Measurements from ENCODE around the gene RUSF1. TPM values are rescaled to one million over a fixed set of nuclear protein-coding genes. Genes with fewer than 3 reads are reported as not detected.
A peak's percentile ranks its signal among the peaks of the same experiment; 100 is the strongest.

RUSF1 gene
- total and polyA plus RNA-seq, 7 experiments from 2014 or later: 22.8 to 118 (median 66.6) TPM

DNA sequence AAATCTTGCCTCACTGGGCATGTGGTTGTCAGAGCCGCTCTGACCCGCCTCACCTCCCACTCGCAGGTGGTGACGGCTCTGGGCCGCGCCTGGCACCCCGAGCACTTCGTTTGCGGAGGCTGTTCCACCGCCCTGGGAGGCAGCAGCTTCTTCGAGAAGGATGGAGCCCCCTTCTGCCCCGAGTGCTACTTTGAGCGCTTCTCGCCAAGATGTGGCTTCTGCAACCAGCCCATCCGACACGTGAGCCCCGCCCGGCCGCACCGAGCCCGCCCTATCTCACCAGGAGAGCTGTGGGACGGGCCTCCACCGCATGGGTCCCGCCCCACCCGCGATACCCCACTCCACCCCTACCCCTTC lies 32.3 kb downstream of the RUSF1 start:
- Mint-ChIP-seq H3K4me3 (peak overlapping the region; percentile 75 to 91 (median 84)), H3K9me3 (no peaks in the 10 kb centered on the region), H3K27ac (peak overlapping the region in 5 of 9 donors; percentile 62 to 83 (median 81)), H3K27me3 (peaks cover 0 to 69% (median 14%) of the 10 kb centered on the region in 5 donors), H3K36me3 (no peaks in the 10 kb centered on the region), H3K4me1 (peaks cover 8 to 32% (median 22%) of the 10 kb centered on the region in 7 donors)
- ChIA-PET POLR2A (interaction anchor here (1.0 to 7.8 kb wide), 7 partner anchors 12 to 402 kb away, joined by 3 to 69 read pairs (median 5); partner anchors contain the start of genes ARMC5, RUSF1, ZNF646 and ZNF668), CTCF (interaction anchor here (3.2 kb wide), 1 partner anchor 15 kb away, joined by 17 read pairs; no protein-coding TSS in a partner anchor)
- H3K27ac ChIP-seq (ENCODE audit: low read depth, low read length): no peak overlapping the region
- H3K27me3 ChIP-seq (ENCODE audit: control insufficient read depth in 2 of 2, insufficient read depth in 2 of 2, low read length in 2 of 2): no peaks in the 10 kb centered on the region
- no peaks in the 10 kb centered on the region for H3K9me3 ChIP-seq (ENCODE audit: control insufficient read depth in 2 of 3, low read length in 3 of 3)
- ATAC-seq: no peak
- no peaks in the 10 kb centered on the region for H3K36me3 ChIP-seq (ENCODE audit: control insufficient read depth in 2 of 3, insufficient read depth in 3 of 3, low read length in 3 of 3)
- intact Hi-C loops (cut with micrococcal nuclease): loop anchor here (1.0 to 5.0 kb wide), 2 partner anchors 17 to 236 kb away; partner anchors contain the start of gene ARMC5 (in 1 of the 2)
- peaks cover 4 to 6% of the 10 kb centered on the region in 2 donors for H3K4me1 ChIP-seq (ENCODE audit: control insufficient read depth in 2 of 2, insufficient read depth in 2 of 2, low read length in 2 of 2)
- H3K4me3 ChIP-seq (ENCODE audit: low read length): peak overlapping the region; percentile 65
- DNase-seq: no peak

DNA sequence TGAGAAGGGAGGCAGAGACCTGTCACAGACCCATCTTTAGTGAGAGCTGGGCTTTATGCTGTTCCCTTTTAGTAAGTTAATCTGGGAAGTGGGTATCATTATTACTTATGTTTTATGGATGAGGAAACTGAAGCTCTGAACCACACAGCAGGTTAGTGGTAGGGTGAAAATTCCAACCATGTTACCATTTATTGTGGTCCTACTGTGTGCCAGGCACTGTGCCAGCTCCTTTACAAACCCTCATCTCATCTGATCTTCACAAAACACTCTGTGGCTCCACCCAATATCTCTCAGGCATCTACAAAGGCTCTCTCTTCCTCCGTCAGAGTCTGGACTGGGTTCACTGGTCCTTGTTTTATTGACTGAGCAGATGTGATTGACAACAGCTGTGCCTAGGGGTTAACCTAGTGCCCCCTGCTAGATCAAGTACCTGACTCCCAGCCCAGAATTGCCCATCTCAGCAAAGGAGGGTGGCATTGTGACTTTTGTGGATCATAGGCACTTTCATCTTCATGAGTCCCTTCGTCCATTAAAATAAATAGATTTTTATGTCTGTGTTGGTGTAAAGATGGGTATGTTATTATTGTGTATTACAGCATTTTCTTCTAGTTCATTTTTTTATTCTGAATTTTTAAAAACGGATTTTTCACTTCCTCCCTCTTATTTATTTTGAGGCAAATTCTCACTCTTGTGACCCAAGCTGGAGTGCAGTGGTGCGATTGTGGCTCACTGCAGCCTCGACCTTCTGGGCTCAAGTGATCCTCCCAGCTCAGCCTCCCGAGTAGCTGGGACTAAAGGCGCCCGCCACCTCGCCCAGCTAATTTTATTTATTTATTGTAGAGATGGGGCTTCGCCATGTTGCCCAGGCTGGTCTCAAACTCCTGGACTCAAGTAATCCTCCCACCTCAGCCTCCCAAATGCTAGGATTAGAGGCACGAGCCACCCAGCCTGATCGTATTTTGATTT lies 33.1 kb downstream of the RUSF1 start:
- ATAC-seq: no peak
- H3K36me3 Mint-ChIP-seq: no peaks in the 10 kb centered on the region
- no peak for DNase-seq
- Histone ChIP-seq H3K27ac (ENCODE audit: low read depth, low read length) (no peak overlapping the region), H3K36me3 (ENCODE audit: control insufficient read depth in 2 of 3, insufficient read depth in 3 of 3, low read length in 3 of 3) (no peaks in the 10 kb centered on the region), H3K4me1 (ENCODE audit: control insufficient read depth in 2 of 2, insufficient read depth in 2 of 2, low read length in 2 of 2) (peaks cover 4 to 6% of the 10 kb centered on the region in 2 donors), H3K27me3 (ENCODE audit: control insufficient read depth in 2 of 2, insufficient read depth in 2 of 2, low read length in 2 of 2) (no peaks in the 10 kb centered on the region), H3K9me3 (ENCODE audit: control insufficient read depth in 2 of 3, low read length in 3 of 3) (no peaks in the 10 kb centered on the region), H3K4me3 (ENCODE audit: low read length) (no peak overlapping the region)
- H3K4me1 Mint-ChIP-seq: peaks cover 8 to 31% (median 22%) of the 10 kb centered on the region in 7 donors
- H3K9me3 Mint-ChIP-seq: peaks cover 0 to 1% (median 0%) of the 10 kb centered on the region in 11 donors
- intact Hi-C loops (cut with micrococcal nuclease): loop anchor here in 1 of 2 donors (5.0 kb wide), 1 partner anchor 237 kb away; a partner anchor contains a TSS
- CTCF ChIA-PET: interaction anchor here (3.2 kb wide), 1 partner anchor 14 kb away, joined by 17 read pairs; no protein-coding TSS in a partner anchor
- POLR2A ChIA-PET: interaction anchor here (0.6 to 7.8 kb wide), 5 partner anchors 16 to 433 kb away, joined by 3 to 69 read pairs (median 4); partner anchors contain the start of genes ARMC5, ZNF267, ZNF646 and ZNF668
- peak overlapping the region in 5 of 10 donors; percentile 22 to 91 (median 38) for H3K4me3 Mint-ChIP-seq
- H3K27ac Mint-ChIP-seq: no peak overlapping the region
- peaks cover 0 to 69% (median 14%) of the 10 kb centered on the region in 5 donors for H3K27me3 Mint-ChIP-seq

DNA sequence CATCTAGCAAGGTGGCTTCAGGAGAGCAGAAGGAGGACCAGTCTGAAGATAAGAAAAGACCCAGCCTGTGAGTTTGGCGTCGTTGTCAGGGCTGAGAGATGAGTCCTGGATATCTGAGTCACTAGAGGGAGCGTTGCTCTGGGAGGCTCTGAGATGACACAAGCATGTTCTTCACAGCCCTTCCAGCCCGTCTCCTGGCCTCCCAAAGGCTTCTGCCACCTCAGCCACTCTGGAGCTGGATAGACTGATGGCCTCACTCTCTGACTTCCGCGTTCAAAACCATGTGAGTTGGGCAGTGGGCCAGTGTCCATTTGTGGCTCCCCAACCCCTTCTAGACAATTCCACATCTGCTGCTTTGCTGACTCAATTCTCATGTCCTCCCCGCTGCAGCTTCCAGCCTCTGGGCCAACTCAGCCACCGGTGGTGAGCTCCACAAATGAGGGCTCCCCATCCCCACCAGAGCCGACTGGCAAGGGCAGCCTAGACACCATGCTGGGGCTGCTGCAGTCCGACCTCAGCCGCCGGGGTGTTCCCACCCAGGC lies 33.9 kb downstream of the RUSF1 start:
- H3K27me3 ChIP-seq (ENCODE audit: control insufficient read depth in 2 of 2, insufficient read depth in 2 of 2, low read length in 2 of 2): no peaks in the 10 kb centered on the region
- H3K36me3 ChIP-seq (ENCODE audit: control insufficient read depth in 2 of 3, insufficient read depth in 3 of 3, low read length in 3 of 3): no peaks in the 10 kb centered on the region
- POLR2A ChIA-PET: interaction anchor here (0.6 to 7.8 kb wide), 5 partner anchors 15 to 478 kb away, joined by 3 to 69 read pairs (median 3); partner anchors contain the start of genes ARMC5, ZNF267, ZNF646 and ZNF668
- peaks cover 0 to 63% (median 14%) of the 10 kb centered on the region in 5 donors for H3K27me3 Mint-ChIP-seq
- H3K9me3 Mint-ChIP-seq: peaks cover 0 to 1% (median 0%) of the 10 kb centered on the region in 11 donors
- H3K4me1 ChIP-seq (ENCODE audit: control insufficient read depth in 2 of 2, insufficient read depth in 2 of 2, low read length in 2 of 2): peaks cover 4 to 6% of the 10 kb centered on the region in 2 donors
- no peaks in the 10 kb centered on the region for H3K9me3 ChIP-seq (ENCODE audit: control insufficient read depth in 2 of 3, low read length in 3 of 3)
- H3K4me3 Mint-ChIP-seq: peak overlapping the region in 1 of 10 donors; percentile 56
- no peak overlapping the region for H3K27ac ChIP-seq (ENCODE audit: low read depth, low read length)
- H3K4me3 ChIP-seq (ENCODE audit: low read length): no peak overlapping the region
- no peak overlapping the region for H3K27ac Mint-ChIP-seq
- peaks cover 8 to 31% (median 23%) of the 10 kb centered on the region in 7 donors for H3K4me1 Mint-ChIP-seq
- DNase-seq: no peak
- intact Hi-C loops (cut with micrococcal nuclease): no loop called here
- CTCF ChIA-PET: interaction anchor here (3.2 kb wide), 1 partner anchor 13 kb away, joined by 17 read pairs; no protein-coding TSS in a partner anchor
- ATAC-seq: no peak
- H3K36me3 Mint-ChIP-seq: no peaks in the 10 kb centered on the region

DNA sequence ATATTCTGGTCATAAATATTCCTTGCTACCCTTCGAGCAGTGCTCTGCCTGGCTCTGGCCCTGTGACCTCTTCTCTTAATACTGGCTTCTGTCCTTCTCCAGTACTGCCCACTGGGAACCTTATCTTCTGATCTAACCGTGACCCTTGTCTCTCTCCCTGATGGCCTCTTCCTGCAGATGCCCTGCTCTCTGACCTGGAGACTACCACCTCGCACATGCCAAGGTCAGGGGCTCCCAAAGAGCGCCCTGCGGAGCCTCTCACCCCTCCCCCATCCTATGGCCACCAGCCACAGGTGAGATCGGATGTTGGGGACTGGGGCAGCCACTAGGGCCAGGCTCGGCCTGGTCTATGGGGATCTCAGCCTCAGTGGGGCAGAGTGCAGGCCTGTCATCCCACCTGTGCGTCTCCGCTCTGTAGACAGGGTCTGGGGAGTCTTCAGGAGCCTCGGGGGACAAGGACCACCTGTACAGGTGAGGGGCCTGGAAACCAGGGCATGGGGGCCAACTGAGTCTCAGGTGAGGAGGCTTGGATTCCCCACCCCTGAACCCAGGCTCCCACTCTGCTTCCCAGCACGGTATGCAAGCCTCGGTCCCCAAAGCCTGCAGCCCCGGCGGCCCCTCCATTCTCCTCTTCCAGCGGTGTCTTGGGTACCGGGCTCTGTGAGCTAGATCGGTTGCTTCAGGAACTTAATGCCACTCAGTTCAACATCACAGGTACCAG lies 34.8 kb downstream of the RUSF1 start:
- DNase-seq (no peak), ATAC-seq (no peak)
- no peaks in the 10 kb centered on the region for H3K9me3 ChIP-seq (ENCODE audit: control insufficient read depth in 2 of 3, low read length in 3 of 3)
- no peak overlapping the region for H3K27ac Mint-ChIP-seq
- peaks cover 0 to 57% (median 14%) of the 10 kb centered on the region in 5 donors for H3K27me3 Mint-ChIP-seq
- intact Hi-C loops (cut with micrococcal nuclease): no loop called here
- peaks cover 4 to 6% of the 10 kb centered on the region in 2 donors for H3K4me1 ChIP-seq (ENCODE audit: control insufficient read depth in 2 of 2, insufficient read depth in 2 of 2, low read length in 2 of 2)
- no peaks in the 10 kb centered on the region for H3K36me3 ChIP-seq (ENCODE audit: control insufficient read depth in 2 of 3, insufficient read depth in 3 of 3, low read length in 3 of 3)
- peaks cover 9 to 31% (median 26%) of the 10 kb centered on the region in 7 donors for H3K4me1 Mint-ChIP-seq
- H3K4me3 ChIP-seq (ENCODE audit: low read length): no peak overlapping the region
- peaks cover 0 to 1% (median 0%) of the 10 kb centered on the region in 11 donors for H3K9me3 Mint-ChIP-seq
- H3K27me3 ChIP-seq (ENCODE audit: control insufficient read depth in 2 of 2, insufficient read depth in 2 of 2, low read length in 2 of 2): no peaks in the 10 kb centered on the region
- CTCF ChIA-PET: interaction anchor here (3.2 kb wide), 1 partner anchor 13 kb away, joined by 17 read pairs; no protein-coding TSS in a partner anchor
- POLR2A ChIA-PET: interaction anchor here (7.8 kb wide), 1 partner anchor 15 kb away, joined by 69 read pairs; the partner anchor contains the start of gene ARMC5
- H3K36me3 Mint-ChIP-seq: no peaks in the 10 kb centered on the region
- H3K27ac ChIP-seq (ENCODE audit: low read depth, low read length): no peak overlapping the region
- H3K4me3 Mint-ChIP-seq: peak overlapping the region in 7 of 10 donors; percentile 17 to 81 (median 63)

GRCh38 chr16:31472709-31473203 lies 35.4 kb downstream of the RUSF1 start:
- H3K27me3 ChIP-seq (ENCODE audit: control insufficient read depth in 2 of 2, insufficient read depth in 2 of 2, low read length in 2 of 2): no peaks in the 10 kb centered on the region
- POLR2A ChIA-PET: interaction anchor here (7.8 kb wide), 1 partner anchor 14 kb away, joined by 69 read pairs; the partner anchor contains the start of gene ARMC5

More at GRCh38 chr16:31472709-31473203, 35.4 kb downstream of the RUSF1 start:
- Mint-ChIP-seq H3K27ac (peak overlapping the region in 1 of 9 donors; percentile 64), H3K9me3 (peaks cover 0 to 1% (median 0%) of the 10 kb centered on the region in 11 donors), H3K27me3 (peaks cover 0 to 52% (median 14%) of the 10 kb centered on the region in 5 donors), H3K4me1 (peaks cover 8 to 29% (median 21%) of the 10 kb centered on the region in 7 donors), H3K36me3 (no peaks in the 10 kb centered on the region), H3K4me3 (peak overlapping the region; percentile 60 to 84 (median 79))
- CTCF ChIA-PET: no interaction called here
- H3K36me3 ChIP-seq (ENCODE audit: control insufficient read depth in 2 of 3, insufficient read depth in 3 of 3, low read length in 3 of 3): no peaks in the 10 kb centered on the region
- H3K9me3 ChIP-seq (ENCODE audit: control insufficient read depth in 2 of 3, low read length in 3 of 3): no peaks in the 10 kb centered on the region
- H3K4me3 ChIP-seq (ENCODE audit: low read length): no peak overlapping the region
- intact Hi-C loops (cut with micrococcal nuclease): no loop called here
- no peak overlapping the region for H3K27ac ChIP-seq (ENCODE audit: low read depth, low read length)
- peaks cover 4 to 6% of the 10 kb centered on the region in 2 donors for H3K4me1 ChIP-seq (ENCODE audit: control insufficient read depth in 2 of 2, insufficient read depth in 2 of 2, low read length in 2 of 2)
- DNase-seq (peak in 1 of 9 donors; percentile 36), ATAC-seq (peak; percentile 33)

All from naive thymus-derived CD4-positive, alpha-beta T cell (primary cell).